K562 (cell line): Measurements from ENCODE around the gene CNPY3. TPM values are rescaled to one million over a fixed set of nuclear protein-coding genes. Genes with fewer than 3 reads are reported as not detected.
A peak's percentile ranks its signal among the peaks of the same experiment; 100 is the strongest.

Source experiments
- ATAC-seq: fragments of 200-7000 bp; cut with Tn5 transposase; 3 replicates; pipeline ENCODE4 v1.9.1; 2020; ENCODE audit warnings: moderate library complexity
- BruUV-seq: library from RNA; stranded (reverse); fragments of 400-500 nt; replicated peaks from 2 replicates; lab custom pipeline; 2021; lab: Mats Ljungman, UMichigan
- CTCF ChIA-PET: fragments of 300-600 bp; formaldehyde crosslinking; extraction: SDS; loops from one replicate; lab custom pipeline; 2021; ENCODE audit warnings: low intra/inter-chr PET ratio; lab: Yijun Ruan, JAX
- POLR2A ChIA-PET: fragments of 300-600, 350-650 bp; sonication (Branson Sonifier 250); formaldehyde crosslinking; extraction: SDS; loops from one replicate; lab custom pipeline; 2021; ENCODE audit warnings: antibody characterized with exemption, inconsistent platforms; lab: Yijun Ruan, JAX
- DNase-seq, 4 experiments: peaks; one replicate each; pipeline versions ENCODE4 v3.0.0 to v3.0.0-alpha.2; 2011 to 2018; ENCODE audit warnings: low spot score in 3 of 4, mixed read lengths in 3 of 4; ENCODE audit errors: extremely low read depth in 1 of 4
- FAIRE-seq: peaks from 2 replicates; lab custom pipeline; 2011; peaks lifted over from hg19 to GRCh38; lab: Jason Lieb, UNC
- H2AFZ ChIP-seq: 2 replicates; pipeline ENCODE4 v1.6.0; 2011; ENCODE audit warnings: low read depth, low read length, control low read depth, inconsistent platforms
- H3K27ac ChIP-seq: fragments of 200-600 bp; 3 replicates; pipeline ENCODE4 v1.8.0; 2011; ENCODE audit warnings: low read depth, mild to moderate bottlenecking, control low read depth, inconsistent platforms, low read length, moderate library complexity, mixed read lengths; ENCODE audit errors: extremely low read depth
- H3K27me3 ChIP-seq, 2 experiments: fragments of 300-600 bp in 1 of 2; 2 replicates in 1 of 2; 3 replicates in 1 of 2; pipeline versions ENCODE4 v1.6.0 to v1.8.0; 2011; ENCODE audit warnings: inconsistent platforms in 2 of 2, low read length in 2 of 2, mild to moderate bottlenecking in 1 of 2, mixed read lengths in 1 of 2, moderate library complexity in 1 of 2; ENCODE audit not compliant: control insufficient read depth in 2 of 2, insufficient read depth in 2 of 2
- H3K36me3 ChIP-seq: fragments of 300-600 bp; 3 replicates; pipeline ENCODE4 v1.8.0; 2011; ENCODE audit warnings: mild to moderate bottlenecking, low read length, inconsistent platforms; ENCODE audit not compliant: control insufficient read depth, insufficient read depth
- H3K4me1 ChIP-seq, 2 experiments: fragments of 200-600 bp in 1 of 2; replicated peaks in 1 of 2; 2 replicates in 1 of 2; 3 replicates in 1 of 2; pipeline versions ENCODE4 v1.5.1 to v1.8.0; 2011; ENCODE audit warnings: inconsistent platforms in 2 of 2, low read length in 2 of 2, mild to moderate bottlenecking in 1 of 2, mixed read lengths in 1 of 2, moderate library complexity in 1 of 2; ENCODE audit not compliant: control insufficient read depth in 2 of 2, insufficient read depth in 2 of 2
- H3K4me2 ChIP-seq: 2 replicates; pipeline ENCODE4 v1.6.1; 2011; ENCODE audit warnings: low read length, control low read depth, inconsistent platforms, mixed read lengths; ENCODE audit not compliant: insufficient read depth
- H3K4me3 ChIP-seq: fragments of 200-600 bp; sonication (generic), shearing (Covaris generic); 2 replicates; pipeline ENCODE4 v1.5.1; 2016; ENCODE audit warnings: control low read depth, inconsistent platforms
- H3K79me2 ChIP-seq: fragments of 200-600 bp; 3 replicates; pipeline ENCODE4 v1.8.0; 2011; ENCODE audit warnings: low read length, inconsistent platforms; ENCODE audit not compliant: control insufficient read depth, insufficient read depth
- H3K9ac ChIP-seq, 2 experiments: 2 replicates each; pipeline versions ENCODE4 v1.6.0 to v1.6.1; 2011; ENCODE audit warnings: low read depth in 2 of 2, low read length in 2 of 2, control low read depth in 1 of 2, inconsistent platforms in 1 of 2, mild to moderate bottlenecking in 1 of 2, mixed read lengths in 1 of 2; ENCODE audit not compliant: insufficient read depth in 1 of 2
- H3K9me1 ChIP-seq: one replicate; pipeline ENCODE4 v1.6.0; 2011; ENCODE audit warnings: inconsistent platforms, mild to moderate bottlenecking, low read length, moderate library complexity; ENCODE audit not compliant: control insufficient read depth, insufficient read depth
- H3K9me3 ChIP-seq: replicated peaks from 2 replicates; pipeline ENCODE4 v1.5.1; 2011; ENCODE audit warnings: low read depth, low read length, inconsistent platforms; ENCODE audit not compliant: control insufficient read depth, insufficient read depth
- H4K20me1 ChIP-seq: replicated peaks from 2 replicates; pipeline ENCODE4 v1.6.1; 2011; ENCODE audit warnings: low read length, inconsistent platforms, mixed read lengths; ENCODE audit not compliant: control insufficient read depth, insufficient read depth
- DNMT1 ChIP-seq: fragments of 450-650 bp; IDR thresholded peaks from 2 replicates; pipeline ENCODE4 v1.6.1; 2016; ENCODE audit warnings: antibody characterized with exemption, mild to moderate bottlenecking
- FOXA1 ChIP-seq: fragments of 450-650 bp; IDR thresholded peaks from 2 replicates; pipeline ENCODE4 v1.6.1; 2016; ENCODE audit warnings: mild to moderate bottlenecking, borderline replicate concordance
- KLF6 ChIP-seq: fragments of 250-450 bp; sonication (Bioruptor Pico); IDR thresholded peaks from 2 replicates; pipeline ENCODE4 v1.4.0; 2020; ENCODE audit warnings: mild to moderate bottlenecking, moderate library complexity, borderline replicate concordance
- MCM3 ChIP-seq: fragments of 450-650 bp; IDR thresholded peaks from 2 replicates; pipeline ENCODE4 v1.6.1; 2016
- ZFP1 ChIP-seq: fragments of 450-650 bp; formaldehyde crosslinking; IDR thresholded peaks from 2 replicates; pipeline ENCODE4 v1.4.0; 2020; ENCODE audit warnings: mild to moderate bottlenecking, mixed read lengths
- ZNF175 ChIP-seq: fragments of 200-800 bp; sonication (Bioruptor generic); IDR thresholded peaks from 2 replicates; pipeline ENCODE4 v1.6.1; 2016; ENCODE audit warnings: low read depth, mild to moderate bottlenecking, missing genetic modification characterization, missing compliant biosample characterization
- ZNF239 ChIP-seq: fragments of 250-450 bp; sonication (Bioruptor Pico); IDR thresholded peaks from 2 replicates; pipeline ENCODE4 v1.4.0; 2020; ENCODE audit warnings: mild to moderate bottlenecking
- ZNF584 ChIP-seq: fragments of 200-800 bp; sonication (Bioruptor generic); IDR thresholded peaks from 2 replicates; pipeline ENCODE4 v1.6.1; 2016; ENCODE audit warnings: low read depth, mild to moderate bottlenecking, missing genetic modification characterization, missing compliant biosample characterization
- WGBS: fragments of 100-300 bp; shearing (Covaris generic); methylation state at CpG from one replicate; pipeline ENCODE4 v1.1.6; 2016; ENCODE audit warnings: low coverage, mixed read lengths; ENCODE audit not compliant: insufficient coverage; ENCODE audit errors: missing lambda C conversion rate; 5-methylcytosine and 5-hydroxymethylcytosine counted together
- in situ Hi-C: fragments of 300-500 bp; cut with MboI; formaldehyde crosslinking; loops from 4 replicates; pipeline ENCODE4 v1.15.0; 2018; ENCODE audit warnings: inconsistent platforms, mixed read lengths
- intact Hi-C: fragments of 100-400 bp; cut with micrococcal nuclease; formaldehyde crosslinking; loops from 2 replicates; pipeline ENCODE4 v1.14.2; 2022
- polyA plus RNA-seq, 8 experiments: library from polyadenylated mRNA; depleted of rRNA in 4 of 8; stranded (reverse) in 5 of 8; unstranded in 3 of 8; fragments of >200 nt; fragmentation: Nextera tagmentation in 2 of 8; fragmentation: Illumina TruSeq in 1 of 8; extraction: Ambion mirVana in 2 of 8; extraction: Trizol in 1 of 8; gene quantifications; 2 replicates each; pipeline versions ENCODE4 v1.2.1 to v1.2.3, GENCODE V29; 2011 to 2014; ENCODE audit warnings: inconsistent platforms in 1 of 8, missing spikeins in 1 of 8
- total RNA-seq, 7 experiments: library from RNA; depleted of rRNA in 6 of 7; stranded (reverse); fragments of >200 nt in 6 of 7; fragmentation: Illumina TruSeq in 2 of 7; extraction: Trizol in 2 of 7; gene quantifications; 2 replicates each; pipeline versions ENCODE4 v1.2.1 to v1.2.3, GENCODE V29; 2011 to 2021; ENCODE audit warnings: low replicate concordance in 1 of 7
- TF ChIP-seq, protein P1 (sequence below): fragments of 250-450 bp; sonication (Bioruptor Pico); IDR thresholded peaks from 2 replicates; pipeline ENCODE4 v1.9.0; 2021; ENCODE audit warnings: mild to moderate bottlenecking, inconsistent platforms
- TF ChIP-seq, protein P2 (sequence below): fragments of 200-600 bp; sonication (generic); IDR thresholded peaks from one replicate; pipeline ENCODE4 v1.6.1; 2012; ENCODE audit warnings: mild to moderate bottlenecking, low read depth, low read length, inconsistent platforms

The CNPY3 gene
- total and polyA plus RNA-seq, 9 of the 15 experiments (the other 6 are each of a cell fraction or from before 2014, with no cell fraction given): 2.4 to 37.4 (median 21.2) TPM

DNA sequence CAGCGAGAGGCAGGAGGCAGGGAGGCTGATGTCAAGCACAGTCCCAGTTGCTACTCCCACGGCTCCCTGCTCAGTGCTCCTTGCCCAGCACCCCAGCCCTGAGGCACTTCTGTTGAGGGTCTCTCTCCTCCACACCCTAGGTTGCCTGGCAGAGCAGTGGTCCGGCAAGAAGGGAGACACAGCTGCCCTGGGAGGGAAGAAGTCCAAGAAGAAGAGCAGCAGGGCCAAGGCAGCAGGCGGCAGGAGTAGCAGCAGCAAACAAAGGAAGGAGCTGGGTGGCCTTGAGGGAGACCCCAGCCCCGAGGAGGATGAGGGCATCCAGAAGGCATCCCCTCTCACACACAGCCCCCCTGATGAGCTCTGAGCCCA lies 9.1 kb downstream of the CNPY3 start:
- ATAC-seq (no peak), FAIRE-seq (no peak), DNase-seq (peak in 1 of 4 experiments; percentile 6)
- no peak overlapping the region for H3K4me3 ChIP-seq
- H4K20me1 ChIP-seq: no peaks in the 10 kb centered on the region; the same call in 1 of the 2 replicates
- BruUV-seq: no TSS peak
- 82% methylated on average over 5 of the region's 5 CpGs for WGBS
- H3K27me3 ChIP-seq: no peaks in the 10 kb centered on the region
- in situ Hi-C loops (no loop called here), intact Hi-C loops (no loop called here)
- no peak overlapping the region for H3K27ac ChIP-seq
- no peak overlapping the region for H3K4me2 ChIP-seq
- POLR2A ChIA-PET: interaction anchor here (0.5 to 2.8 kb wide), 3 partner anchors 9 to 638 kb away, joined by 3 to 30 read pairs (median 3); partner anchors contain the start of gene CNPY3
- H3K9me1 ChIP-seq: no peaks in the 10 kb centered on the region
- no peak overlapping the region for H3K9ac ChIP-seq
- no peak overlapping the region for H2AFZ ChIP-seq
- H3K4me1 ChIP-seq: no peaks in the 10 kb centered on the region
- peaks cover 67% of the 10 kb centered on the region for H3K36me3 ChIP-seq
- CTCF ChIA-PET: no interaction called here
- peaks cover 6% of the 10 kb centered on the region; the same call in 1 of the 3 replicates for H3K79me2 ChIP-seq
- H3K9me3 ChIP-seq: no peaks in the 10 kb centered on the region
- TF ChIP-seq KLF6 (CRISPR knock-in tag) (no peak), FOXA1 (no peak), ZFP1 (CRISPR knock-in tag) (no peak), DNMT1 (no peak), ZNF175 (CRISPR knock-in tag) (no peak), MCM3 (no peak), ZNF584 (CRISPR knock-in tag) (no peak), ZNF239 (no peak)
- TF ChIP-seq, protein P1, sequence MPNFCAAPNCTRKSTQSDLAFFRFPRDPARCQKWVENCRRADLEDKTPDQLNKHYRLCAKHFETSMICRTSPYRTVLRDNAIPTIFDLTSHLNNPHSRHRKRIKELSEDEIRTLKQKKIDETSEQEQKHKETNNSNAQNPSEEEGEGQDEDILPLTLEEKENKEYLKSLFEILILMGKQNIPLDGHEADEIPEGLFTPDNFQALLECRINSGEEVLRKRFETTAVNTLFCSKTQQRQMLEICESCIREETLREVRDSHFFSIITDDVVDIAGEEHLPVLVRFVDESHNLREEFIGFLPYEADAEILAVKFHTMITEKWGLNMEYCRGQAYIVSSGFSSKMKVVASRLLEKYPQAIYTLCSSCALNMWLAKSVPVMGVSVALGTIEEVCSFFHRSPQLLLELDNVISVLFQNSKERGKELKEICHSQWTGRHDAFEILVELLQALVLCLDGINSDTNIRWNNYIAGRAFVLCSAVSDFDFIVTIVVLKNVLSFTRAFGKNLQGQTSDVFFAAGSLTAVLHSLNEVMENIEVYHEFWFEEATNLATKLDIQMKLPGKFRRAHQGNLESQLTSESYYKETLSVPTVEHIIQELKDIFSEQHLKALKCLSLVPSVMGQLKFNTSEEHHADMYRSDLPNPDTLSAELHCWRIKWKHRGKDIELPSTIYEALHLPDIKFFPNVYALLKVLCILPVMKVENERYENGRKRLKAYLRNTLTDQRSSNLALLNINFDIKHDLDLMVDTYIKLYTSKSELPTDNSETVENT: no peak
- TF ChIP-seq, protein P2, sequence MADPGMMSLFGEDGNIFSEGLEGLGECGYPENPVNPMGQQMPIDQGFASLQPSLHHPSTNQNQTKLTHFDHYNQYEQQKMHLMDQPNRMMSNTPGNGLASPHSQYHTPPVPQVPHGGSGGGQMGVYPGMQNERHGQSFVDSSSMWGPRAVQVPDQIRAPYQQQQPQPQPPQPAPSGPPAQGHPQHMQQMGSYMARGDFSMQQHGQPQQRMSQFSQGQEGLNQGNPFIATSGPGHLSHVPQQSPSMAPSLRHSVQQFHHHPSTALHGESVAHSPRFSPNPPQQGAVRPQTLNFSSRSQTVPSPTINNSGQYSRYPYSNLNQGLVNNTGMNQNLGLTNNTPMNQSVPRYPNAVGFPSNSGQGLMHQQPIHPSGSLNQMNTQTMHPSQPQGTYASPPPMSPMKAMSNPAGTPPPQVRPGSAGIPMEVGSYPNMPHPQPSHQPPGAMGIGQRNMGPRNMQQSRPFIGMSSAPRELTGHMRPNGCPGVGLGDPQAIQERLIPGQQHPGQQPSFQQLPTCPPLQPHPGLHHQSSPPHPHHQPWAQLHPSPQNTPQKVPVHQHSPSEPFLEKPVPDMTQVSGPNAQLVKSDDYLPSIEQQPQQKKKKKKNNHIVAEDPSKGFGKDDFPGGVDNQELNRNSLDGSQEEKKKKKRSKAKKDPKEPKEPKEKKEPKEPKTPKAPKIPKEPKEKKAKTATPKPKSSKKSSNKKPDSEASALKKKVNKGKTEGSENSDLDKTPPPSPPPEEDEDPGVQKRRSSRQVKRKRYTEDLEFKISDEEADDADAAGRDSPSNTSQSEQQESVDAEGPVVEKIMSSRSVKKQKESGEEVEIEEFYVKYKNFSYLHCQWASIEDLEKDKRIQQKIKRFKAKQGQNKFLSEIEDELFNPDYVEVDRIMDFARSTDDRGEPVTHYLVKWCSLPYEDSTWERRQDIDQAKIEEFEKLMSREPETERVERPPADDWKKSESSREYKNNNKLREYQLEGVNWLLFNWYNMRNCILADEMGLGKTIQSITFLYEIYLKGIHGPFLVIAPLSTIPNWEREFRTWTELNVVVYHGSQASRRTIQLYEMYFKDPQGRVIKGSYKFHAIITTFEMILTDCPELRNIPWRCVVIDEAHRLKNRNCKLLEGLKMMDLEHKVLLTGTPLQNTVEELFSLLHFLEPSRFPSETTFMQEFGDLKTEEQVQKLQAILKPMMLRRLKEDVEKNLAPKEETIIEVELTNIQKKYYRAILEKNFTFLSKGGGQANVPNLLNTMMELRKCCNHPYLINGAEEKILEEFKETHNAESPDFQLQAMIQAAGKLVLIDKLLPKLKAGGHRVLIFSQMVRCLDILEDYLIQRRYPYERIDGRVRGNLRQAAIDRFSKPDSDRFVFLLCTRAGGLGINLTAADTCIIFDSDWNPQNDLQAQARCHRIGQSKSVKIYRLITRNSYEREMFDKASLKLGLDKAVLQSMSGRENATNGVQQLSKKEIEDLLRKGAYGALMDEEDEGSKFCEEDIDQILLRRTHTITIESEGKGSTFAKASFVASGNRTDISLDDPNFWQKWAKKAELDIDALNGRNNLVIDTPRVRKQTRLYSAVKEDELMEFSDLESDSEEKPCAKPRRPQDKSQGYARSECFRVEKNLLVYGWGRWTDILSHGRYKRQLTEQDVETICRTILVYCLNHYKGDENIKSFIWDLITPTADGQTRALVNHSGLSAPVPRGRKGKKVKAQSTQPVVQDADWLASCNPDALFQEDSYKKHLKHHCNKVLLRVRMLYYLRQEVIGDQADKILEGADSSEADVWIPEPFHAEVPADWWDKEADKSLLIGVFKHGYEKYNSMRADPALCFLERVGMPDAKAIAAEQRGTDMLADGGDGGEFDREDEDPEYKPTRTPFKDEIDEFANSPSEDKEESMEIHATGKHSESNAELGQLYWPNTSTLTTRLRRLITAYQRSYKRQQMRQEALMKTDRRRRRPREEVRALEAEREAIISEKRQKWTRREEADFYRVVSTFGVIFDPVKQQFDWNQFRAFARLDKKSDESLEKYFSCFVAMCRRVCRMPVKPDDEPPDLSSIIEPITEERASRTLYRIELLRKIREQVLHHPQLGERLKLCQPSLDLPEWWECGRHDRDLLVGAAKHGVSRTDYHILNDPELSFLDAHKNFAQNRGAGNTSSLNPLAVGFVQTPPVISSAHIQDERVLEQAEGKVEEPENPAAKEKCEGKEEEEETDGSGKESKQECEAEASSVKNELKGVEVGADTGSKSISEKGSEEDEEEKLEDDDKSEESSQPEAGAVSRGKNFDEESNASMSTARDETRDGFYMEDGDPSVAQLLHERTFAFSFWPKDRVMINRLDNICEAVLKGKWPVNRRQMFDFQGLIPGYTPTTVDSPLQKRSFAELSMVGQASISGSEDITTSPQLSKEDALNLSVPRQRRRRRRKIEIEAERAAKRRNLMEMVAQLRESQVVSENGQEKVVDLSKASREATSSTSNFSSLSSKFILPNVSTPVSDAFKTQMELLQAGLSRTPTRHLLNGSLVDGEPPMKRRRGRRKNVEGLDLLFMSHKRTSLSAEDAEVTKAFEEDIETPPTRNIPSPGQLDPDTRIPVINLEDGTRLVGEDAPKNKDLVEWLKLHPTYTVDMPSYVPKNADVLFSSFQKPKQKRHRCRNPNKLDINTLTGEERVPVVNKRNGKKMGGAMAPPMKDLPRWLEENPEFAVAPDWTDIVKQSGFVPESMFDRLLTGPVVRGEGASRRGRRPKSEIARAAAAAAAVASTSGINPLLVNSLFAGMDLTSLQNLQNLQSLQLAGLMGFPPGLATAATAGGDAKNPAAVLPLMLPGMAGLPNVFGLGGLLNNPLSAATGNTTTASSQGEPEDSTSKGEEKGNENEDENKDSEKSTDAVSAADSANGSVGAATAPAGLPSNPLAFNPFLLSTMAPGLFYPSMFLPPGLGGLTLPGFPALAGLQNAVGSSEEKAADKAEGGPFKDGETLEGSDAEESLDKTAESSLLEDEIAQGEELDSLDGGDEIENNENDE: no peak
